Activated CD8-positive, alpha-beta T cell treated with anti-CD3 and anti-CD28 coated beads for 36 hours (primary cell): Measurements from ENCODE around the gene SHANK1. TPM values are rescaled to one million over a fixed set of nuclear protein-coding genes. Genes with fewer than 3 reads are reported as not detected.

Experiments used
- ATAC-seq: fragments of 200-7000 bp; cut with Tn5 transposase; one replicate; pipeline ENCODE4 v1.10.0; 2021; ENCODE audit warnings: mild to moderate bottlenecking, moderate library complexity
- CTCF ChIA-PET: fragments of 350-600 bp; sonication (Branson Sonifier 250); formaldehyde crosslinking; loops from one replicate; lab custom pipeline; 2021; ENCODE audit warnings: antibody characterized with exemption; lab: Charles Lee
- POLR2A ChIA-PET: fragments of 350-600 bp; sonication (Branson Sonifier 250); formaldehyde crosslinking; loops from one replicate; lab custom pipeline; 2021; ENCODE audit warnings: antibody characterized with exemption; lab: Charles Lee
- DNase-seq: peaks from one replicate; pipeline ENCODE4 v3.0.0-alpha.2; 2020
- H3K27ac Mint-ChIP-seq: one replicate; pipeline ENCODE4 v1.8.0; 2021; ENCODE audit warnings: mild to moderate bottlenecking, mixed read lengths
- H3K27me3 Mint-ChIP-seq: one replicate; pipeline ENCODE4 v1.8.0; 2021; ENCODE audit warnings: mixed read lengths
- H3K36me3 Mint-ChIP-seq: one replicate; pipeline ENCODE4 v1.8.0; 2021; ENCODE audit warnings: low read depth, mixed read lengths
- H3K4me1 Mint-ChIP-seq: one replicate; pipeline ENCODE4 v1.8.0; 2021; ENCODE audit warnings: low read depth, mixed read lengths
- H3K4me3 Mint-ChIP-seq: one replicate; pipeline ENCODE4 v1.8.0; 2021; ENCODE audit warnings: mild to moderate bottlenecking, moderate library complexity, mixed read lengths
- H3K9me3 Mint-ChIP-seq: one replicate; pipeline ENCODE4 v1.8.0; 2021; ENCODE audit warnings: mixed read lengths
- intact Hi-C: fragments of 100-400 bp; cut with micrococcal nuclease; formaldehyde crosslinking; loops from one replicate; pipeline ENCODE4 v1.10.0; 2022
- total RNA-seq, 2 experiments: library from RNA; stranded (reverse); gene quantifications; one replicate each; pipeline ENCODE4 v1.2.3, GENCODE V29; 2021
- TF ChIP-seq, protein P1 (sequence below): fragments of 200-600 bp; IDR thresholded peaks from one replicate; pipeline ENCODE4 v1.8.0; 2022; ENCODE audit warnings: antibody characterized with exemption, mild to moderate bottlenecking

The SHANK1 gene
- total RNA-seq, 2 experiments from 2014 or later, result 0.25 TPM; not detected in 1

DNA sequence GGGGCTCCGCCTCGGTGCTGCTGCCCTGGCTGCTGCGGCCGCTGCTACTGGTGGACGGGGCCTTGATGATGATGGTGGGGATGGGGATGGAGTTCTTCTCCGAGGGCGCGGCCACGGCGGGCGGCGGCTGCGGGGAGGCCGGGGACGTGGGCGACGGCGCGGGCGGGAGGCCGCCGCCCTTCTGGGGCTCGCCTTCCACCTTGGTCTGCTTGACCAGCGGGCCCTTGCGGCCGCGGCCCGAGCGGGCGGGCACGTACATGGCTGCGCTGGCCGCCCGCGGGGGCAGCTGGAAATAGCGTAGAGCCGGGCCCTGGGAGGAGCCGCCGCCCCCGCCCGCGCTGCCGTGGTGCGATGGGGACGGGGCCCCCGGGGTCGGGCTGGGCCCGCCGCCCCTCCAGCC, 51.2 kb downstream of the SHANK1 start:
- ChIA-PET CTCF (no interaction called here), POLR2A (no interaction called here)
- intact Hi-C loops, result no loop called here
- no peak for ATAC-seq
- Mint-ChIP-seq H3K9me3 (no peaks in the 10 kb centered on the region), H3K27me3 (peaks cover 40% of the 10 kb centered on the region), H3K27ac (no peak overlapping the region), H3K4me1 (no peaks in the 10 kb centered on the region), H3K4me3 (no peak overlapping the region), H3K36me3 (no peaks in the 10 kb centered on the region)
- TF ChIP-seq, protein P1, sequence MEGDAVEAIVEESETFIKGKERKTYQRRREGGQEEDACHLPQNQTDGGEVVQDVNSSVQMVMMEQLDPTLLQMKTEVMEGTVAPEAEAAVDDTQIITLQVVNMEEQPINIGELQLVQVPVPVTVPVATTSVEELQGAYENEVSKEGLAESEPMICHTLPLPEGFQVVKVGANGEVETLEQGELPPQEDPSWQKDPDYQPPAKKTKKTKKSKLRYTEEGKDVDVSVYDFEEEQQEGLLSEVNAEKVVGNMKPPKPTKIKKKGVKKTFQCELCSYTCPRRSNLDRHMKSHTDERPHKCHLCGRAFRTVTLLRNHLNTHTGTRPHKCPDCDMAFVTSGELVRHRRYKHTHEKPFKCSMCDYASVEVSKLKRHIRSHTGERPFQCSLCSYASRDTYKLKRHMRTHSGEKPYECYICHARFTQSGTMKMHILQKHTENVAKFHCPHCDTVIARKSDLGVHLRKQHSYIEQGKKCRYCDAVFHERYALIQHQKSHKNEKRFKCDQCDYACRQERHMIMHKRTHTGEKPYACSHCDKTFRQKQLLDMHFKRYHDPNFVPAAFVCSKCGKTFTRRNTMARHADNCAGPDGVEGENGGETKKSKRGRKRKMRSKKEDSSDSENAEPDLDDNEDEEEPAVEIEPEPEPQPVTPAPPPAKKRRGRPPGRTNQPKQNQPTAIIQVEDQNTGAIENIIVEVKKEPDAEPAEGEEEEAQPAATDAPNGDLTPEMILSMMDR, result no peak
- DNase-seq, result no peak

DNA sequence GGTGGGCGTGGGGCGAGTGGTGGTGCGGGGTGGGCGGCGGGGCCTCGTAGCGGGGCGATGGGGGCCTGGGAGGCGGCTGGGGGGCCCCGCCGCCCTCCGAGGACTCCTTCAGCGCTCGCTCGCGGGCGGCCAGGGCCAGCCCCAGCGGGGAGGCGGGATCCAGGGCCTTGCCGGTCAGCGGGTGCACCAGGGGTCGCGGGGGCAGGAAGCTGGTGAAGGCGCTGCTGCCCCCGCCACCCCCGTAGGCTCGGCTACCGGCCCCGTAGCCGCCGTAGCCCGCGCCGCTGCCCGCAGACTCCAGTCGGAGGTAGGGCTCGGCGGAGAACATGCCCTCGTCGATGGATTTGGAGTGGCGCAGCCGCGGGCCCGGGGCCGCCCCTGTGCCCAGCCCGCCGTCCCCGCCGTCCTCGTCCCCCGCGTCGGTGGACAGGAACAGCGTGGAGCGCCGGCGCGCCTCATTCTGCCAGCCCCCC, 51.8 kb downstream of the SHANK1 start:
- Mint-ChIP-seq H3K27ac (no peak overlapping the region), H3K4me3 (no peak overlapping the region), H3K36me3 (no peaks in the 10 kb centered on the region), H3K9me3 (no peaks in the 10 kb centered on the region), H3K4me1 (no peaks in the 10 kb centered on the region), H3K27me3 (peaks cover 38% of the 10 kb centered on the region)
- no peak for ATAC-seq
- intact Hi-C loops, result no loop called here
- no peak for DNase-seq
- ChIA-PET POLR2A (no interaction called here), CTCF (no interaction called here)
- TF ChIP-seq, protein P1, result no peak

DNA sequence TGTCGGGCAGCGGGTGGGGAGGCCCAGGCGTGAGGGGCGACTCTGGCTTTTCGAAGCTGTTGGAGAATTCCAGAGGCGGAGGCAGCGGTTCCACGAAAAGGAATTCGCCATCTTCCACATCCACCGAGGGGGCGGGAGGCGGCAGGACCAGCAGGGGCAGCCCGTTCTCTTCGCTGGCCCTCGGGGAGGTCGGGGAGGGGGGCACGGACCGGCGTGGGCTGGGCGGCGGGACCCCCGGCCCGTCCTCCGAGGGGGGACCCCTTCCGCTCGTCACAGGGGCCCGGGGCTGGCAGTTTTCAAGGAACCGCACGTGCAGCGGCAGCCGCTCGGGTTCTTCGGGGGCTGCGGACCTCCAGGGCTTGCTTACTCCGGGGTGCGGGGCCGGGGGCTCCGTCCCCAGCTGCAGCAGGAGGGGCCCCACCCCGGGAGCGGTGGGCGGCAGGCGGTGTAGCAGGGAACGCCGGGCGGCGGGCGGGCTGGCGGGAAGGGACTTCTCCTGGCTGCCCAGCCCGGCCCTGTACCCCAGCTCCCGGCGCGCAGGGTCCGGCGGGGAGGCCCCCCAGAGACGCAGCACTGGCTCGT, 52.3 kb downstream of the SHANK1 start:
- H3K27me3 Mint-ChIP-seq, result peaks cover 37% of the 10 kb centered on the region
- intact Hi-C loops, result no loop called here

DNA sequence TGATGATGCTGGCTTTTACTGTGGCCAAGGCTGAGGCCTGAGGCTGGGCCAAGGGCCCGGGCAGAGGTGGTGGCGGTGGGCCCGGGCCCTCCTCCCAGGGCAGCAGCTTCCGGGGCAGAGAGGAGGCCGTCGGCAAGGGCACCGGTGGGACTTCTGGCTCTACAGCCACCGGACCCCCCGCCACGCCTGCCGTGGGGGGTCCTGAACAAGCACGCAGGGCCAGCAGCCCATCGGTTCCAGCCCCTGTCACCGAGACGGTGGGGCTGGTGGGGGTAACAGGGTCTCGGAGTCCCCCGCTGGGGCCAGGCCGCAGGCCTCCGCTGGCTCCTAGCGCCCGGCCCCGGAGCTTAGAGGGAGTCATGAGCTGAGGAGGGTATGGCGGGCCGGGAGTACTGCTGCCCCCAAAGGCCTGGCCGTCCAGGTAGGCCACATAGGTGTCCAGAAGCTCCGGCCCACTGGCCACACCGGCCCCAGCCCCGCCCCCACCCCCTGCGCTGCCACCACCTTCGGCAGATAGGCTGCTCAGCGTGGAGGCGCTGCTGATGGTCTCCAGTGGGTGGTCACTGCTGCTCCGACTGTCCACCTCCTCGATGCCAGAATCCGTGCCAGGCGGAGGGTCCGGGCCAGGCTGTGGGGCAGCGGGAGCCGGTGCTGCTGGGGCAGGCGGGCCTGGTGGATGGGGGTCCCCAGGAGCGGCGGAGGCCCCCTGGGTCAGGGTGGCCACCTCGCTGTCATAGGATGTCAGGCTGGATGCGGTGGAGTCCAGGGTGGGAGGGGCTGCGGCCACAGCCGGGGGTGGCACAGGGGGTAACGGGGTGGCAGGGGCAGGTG, 53.0 kb downstream of the SHANK1 start:
- no peak for ATAC-seq
- no peaks in the 10 kb centered on the region for H3K36me3 Mint-ChIP-seq

More for the DNA sequence above, 52.3 kb downstream of the SHANK1 start:
- no peak for DNase-seq
- H3K4me1 Mint-ChIP-seq, result no peaks in the 10 kb centered on the region
- TF ChIP-seq, protein P1, result no peak
- H3K36me3 Mint-ChIP-seq, result no peaks in the 10 kb centered on the region
- H3K27ac Mint-ChIP-seq, result no peak overlapping the region
- ATAC-seq, result no peak
- no peak overlapping the region for H3K4me3 Mint-ChIP-seq
- ChIA-PET POLR2A (interaction anchor here (0.6 to 1.2 kb wide), 2 partner anchors 126 to 191 kb away, joined by 3 to 4 read pairs; no protein-coding TSS in a partner anchor), CTCF (no interaction called here)
- no peaks in the 10 kb centered on the region for H3K9me3 Mint-ChIP-seq

More for the DNA sequence above, 53.0 kb downstream of the SHANK1 start:
- H3K9me3 Mint-ChIP-seq, result no peaks in the 10 kb centered on the region
- POLR2A ChIA-PET, result interaction anchor here (0.6 to 1.2 kb wide), 2 partner anchors 127 to 192 kb away, joined by 3 to 4 read pairs; no protein-coding TSS in a partner anchor
- intact Hi-C loops, result no loop called here
- no peak for DNase-seq
- CTCF ChIA-PET, result interaction anchor here (1.6 kb wide), 1 partner anchor 110 kb away, joined by 3 read pairs; no protein-coding TSS in a partner anchor
- H3K27ac Mint-ChIP-seq, result no peak overlapping the region
- TF ChIP-seq, protein P1, result no peak
- no peaks in the 10 kb centered on the region for H3K4me1 Mint-ChIP-seq
- peaks cover 35% of the 10 kb centered on the region for H3K27me3 Mint-ChIP-seq
- no peak overlapping the region for H3K4me3 Mint-ChIP-seq
